Stimulated activated CD8-positive, alpha-beta memory T cell treated with anti-CD3 and anti-CD28 coated beads, Interleukin-4, amount 100 ng/mL, for 24 hours (primary cell): ENCODE measurements around the gene PDZRN3.

Experiments
- DNase-seq: peaks from one replicate; pipeline ENCODE4 v3.0.0-alpha.2; 2020; ENCODE audit warnings: low read depth

The PDZRN3 gene

DNA sequence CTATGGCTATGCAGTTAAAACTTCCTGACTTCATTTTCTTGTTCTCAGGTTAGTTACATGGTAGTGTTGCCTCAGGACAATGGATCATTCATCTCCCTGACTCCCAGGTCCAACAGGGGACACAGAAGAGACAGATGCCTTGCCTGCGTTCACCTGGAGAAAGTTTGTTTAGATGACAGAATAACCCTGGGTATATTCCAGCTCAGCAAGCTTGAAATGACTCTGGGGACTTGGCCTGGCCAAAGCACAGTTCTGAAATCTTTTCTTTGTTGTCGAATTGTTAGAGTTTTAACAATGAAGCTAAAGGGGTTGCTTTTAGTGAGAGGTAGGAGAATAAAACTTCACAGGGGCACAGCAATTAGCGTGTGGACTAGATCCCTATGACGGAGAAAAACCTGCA is 206.1 kb downstream of the PDZRN3 start:
- DNase-seq, result no peak

DNA sequence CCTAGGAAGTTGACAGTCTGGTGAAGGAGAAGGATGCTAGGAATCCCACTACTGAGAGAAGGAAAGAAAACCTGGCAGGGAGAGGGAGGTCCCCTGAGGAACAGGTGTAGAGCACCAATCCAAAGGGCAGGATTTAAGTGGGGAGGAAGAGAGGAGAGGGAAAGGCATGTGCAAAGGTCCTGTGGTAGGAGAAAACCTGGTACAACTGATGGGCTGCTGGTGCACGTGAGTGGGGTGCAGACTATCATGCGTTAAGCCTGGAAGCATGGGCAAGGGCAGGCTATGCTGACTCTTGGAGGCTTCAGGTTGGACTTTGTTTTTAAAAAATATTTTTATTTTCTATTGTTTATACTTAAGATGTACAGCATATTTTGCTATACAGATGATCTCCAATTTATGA is 209.6 kb downstream of the PDZRN3 start:
- DNase-seq, result no peak

DNA sequence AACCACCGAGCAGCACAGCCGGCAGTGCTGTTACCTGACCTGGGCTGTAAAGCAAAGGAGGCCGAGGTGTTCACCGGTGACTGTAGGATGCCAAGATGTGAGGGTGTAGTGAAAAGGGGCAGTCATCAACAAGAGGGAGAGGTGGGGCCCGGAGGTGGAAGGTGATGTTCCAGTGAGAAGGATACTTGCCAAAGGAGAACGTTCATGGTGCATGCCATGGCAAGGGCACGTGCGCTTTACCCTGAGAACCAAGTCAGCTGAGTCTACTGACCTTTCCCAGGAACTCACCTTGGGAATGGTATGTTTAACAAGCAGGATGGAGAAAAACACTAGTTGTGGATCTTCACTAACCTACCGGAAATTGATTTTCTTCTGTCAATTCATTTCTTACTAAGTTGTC is 211.1 kb downstream of the PDZRN3 start:
- DNase-seq, result no peak

DNA sequence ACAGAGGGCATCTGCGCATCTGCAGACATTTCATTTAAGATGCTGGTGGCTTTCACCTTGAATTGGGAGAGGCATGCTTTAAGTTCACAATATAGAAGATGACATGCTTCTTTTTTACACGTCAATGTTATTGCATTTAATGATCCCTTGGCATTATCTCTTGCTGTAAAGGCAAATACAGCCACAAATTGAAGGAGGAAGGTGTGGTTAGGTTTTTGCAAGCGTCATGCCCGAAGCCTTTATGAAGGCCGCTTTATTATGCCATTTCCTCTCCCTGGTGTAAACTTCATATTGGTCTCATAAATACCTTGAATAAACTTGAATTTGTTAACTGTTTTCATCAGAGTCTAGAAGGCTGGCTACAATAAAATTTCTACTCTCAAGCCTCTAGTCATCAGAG is 212.7 kb downstream of the PDZRN3 start:
- no peak for DNase-seq

DNA sequence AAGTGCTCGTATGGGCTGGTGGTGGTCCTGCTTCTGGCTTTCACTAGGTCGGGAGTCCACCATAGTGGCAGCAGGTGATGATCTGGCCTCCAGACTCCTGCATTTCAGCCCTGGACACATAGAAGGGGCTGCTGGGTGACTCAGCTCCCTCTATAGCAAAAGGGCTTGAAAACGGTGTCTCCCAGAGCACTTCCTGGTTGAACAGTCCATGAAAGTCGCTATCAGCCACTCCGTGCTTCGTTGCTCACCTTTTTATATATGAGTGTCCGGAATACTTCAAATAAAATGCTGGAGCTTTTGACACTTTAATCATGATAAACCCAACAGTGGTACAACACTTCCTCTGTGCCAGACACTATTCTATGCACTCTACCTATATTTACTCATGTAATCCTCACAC is 213.2 kb downstream of the PDZRN3 start:
- no peak for DNase-seq

DNA sequence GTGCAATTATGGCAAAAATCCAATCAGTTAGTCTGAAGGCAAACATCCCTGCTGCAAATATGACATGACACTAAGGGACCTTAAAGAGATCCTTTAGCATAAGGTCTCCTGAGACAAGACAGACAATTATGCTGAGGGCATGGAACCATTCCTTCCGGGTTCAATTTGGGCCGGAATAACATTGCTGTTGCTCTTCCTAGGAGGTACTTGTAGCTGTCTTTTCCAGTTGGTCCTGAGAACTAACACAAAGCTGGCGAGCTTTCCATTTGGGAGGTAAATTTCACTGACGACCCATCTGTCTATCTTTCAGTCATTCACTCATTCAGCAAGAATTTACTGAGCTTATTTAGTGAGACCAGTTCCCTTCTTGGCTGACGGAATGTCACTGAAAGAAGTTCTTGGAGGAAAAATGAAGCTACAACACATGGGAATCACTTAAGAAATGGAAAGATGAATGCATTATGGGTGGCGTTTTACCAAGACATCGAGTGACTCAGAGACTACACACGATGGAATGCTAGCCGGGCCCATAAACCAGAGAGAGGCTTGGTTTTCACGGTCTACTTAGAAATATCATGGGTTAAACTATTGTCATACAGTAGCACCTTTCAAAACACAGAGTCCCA is 215.5 kb downstream of the PDZRN3 start:
- DNase-seq, result no peak

DNA sequence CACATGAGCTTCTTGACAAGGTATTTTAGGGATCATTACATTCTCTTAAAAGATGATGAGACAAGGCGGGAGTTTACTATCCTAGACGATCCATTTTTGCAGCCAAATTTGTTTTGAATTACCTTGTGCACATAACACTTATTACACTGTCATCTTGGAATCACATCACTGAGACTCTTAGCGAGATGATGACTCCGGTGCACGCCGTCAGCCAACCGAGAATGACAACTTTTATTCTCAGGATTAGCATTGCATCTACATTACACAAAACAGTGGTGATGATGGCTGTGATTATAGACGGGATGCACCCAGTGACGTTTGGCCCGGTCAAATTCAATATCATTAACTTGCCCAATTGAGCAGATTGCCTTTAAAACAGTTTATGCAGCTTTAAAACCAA is 216.1 kb downstream of the PDZRN3 start:
- DNase-seq, result no peak

DNA sequence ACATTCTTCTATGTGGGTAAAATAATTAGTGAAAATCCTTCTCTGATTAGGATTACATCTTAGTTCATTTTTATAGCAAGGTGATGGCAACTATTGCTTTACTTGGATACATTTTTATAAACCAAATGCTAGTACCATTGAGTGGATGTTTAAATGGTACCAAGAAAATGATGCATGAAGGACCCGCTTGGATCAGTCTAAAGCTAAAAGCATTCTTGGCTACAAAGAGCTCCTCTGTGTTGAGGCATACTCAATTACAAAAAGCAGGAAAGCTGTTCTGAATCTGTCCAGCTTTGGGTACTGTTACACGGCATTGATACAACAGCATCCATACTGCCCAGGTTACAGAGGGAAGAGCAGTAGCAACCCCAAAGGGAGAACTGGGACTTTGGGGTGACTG is 217.2 kb downstream of the PDZRN3 start:
- no peak for DNase-seq

DNA sequence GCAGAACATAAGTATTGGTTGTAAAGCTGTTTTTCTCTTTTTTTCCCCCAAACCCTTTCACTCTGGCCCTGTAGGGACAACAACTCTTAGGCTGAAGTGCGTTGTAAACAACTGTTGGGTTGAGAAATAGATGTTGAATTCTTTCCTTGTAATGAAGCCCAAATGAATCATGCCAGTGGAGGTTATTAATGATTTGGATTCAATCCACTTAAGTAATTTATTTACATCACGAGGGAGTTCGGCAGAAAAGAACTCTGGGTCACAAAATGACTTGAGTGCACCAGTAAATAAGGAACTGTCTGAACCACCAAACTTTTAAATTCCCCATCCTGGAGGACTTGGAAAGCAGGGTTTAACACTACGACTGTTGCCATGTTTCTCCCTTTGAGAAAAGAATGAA is 218.9 kb downstream of the PDZRN3 start:
- no peak for DNase-seq

DNA sequence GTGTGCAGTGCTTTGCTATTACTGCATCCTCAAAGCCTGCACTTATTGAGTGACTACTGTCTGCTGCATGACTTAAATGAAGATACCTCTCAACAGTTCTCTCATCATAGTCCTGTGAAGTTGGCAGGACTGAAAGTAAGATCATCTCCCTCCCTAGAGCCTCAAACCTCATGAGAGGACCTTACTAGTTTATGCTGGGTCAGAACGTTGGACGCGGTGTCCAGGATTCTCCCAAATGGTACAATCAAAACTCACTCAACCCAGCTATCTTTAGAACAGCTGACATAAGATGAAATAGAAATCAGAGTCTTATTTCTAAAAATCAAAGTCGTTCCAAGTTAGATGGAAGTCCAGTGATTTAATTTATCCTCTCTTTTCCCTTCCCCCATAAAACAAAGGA is 219.7 kb downstream of the PDZRN3 start:
- no peak for DNase-seq

DNA sequence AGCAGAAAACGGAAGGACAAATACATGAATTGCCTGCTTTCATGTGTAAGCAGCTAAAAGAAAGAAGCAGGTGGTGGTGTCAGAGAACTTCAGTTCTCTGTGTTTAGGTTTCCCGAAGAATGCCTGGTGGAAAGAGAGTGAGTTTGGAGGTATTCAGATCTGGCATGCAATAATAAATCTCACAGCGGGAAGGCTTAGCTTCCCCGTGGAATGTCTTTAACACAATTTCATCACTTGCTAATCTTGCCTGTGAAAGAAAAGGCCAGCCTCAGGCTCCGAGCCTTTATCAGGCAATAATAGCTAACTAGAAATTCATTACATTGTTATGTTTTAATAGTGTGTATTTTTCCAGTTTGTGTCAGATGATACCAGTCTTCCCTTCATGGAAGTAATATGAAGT is 220.3 kb downstream of the PDZRN3 start:
- DNase-seq, result no peak

DNA sequence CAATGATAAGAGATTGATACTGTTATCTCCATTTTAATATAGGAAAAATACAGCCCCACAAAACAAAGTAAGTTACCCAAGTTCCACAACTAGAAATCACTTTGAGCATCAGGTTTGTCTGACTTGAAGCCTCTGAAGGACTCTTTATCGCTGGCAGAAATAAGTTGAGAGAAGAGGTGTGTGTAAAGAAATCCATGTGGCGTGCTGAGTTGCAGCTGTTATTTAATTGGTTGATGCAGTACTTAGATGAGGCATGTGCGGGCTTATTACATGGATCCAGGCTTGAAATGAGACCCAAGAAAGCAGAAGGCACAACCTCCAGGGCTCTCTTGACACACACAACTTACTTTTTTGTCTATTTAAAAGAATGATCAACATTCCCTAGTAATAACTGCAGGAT is 221.3 kb downstream of the PDZRN3 start:
- no peak for DNase-seq

DNA sequence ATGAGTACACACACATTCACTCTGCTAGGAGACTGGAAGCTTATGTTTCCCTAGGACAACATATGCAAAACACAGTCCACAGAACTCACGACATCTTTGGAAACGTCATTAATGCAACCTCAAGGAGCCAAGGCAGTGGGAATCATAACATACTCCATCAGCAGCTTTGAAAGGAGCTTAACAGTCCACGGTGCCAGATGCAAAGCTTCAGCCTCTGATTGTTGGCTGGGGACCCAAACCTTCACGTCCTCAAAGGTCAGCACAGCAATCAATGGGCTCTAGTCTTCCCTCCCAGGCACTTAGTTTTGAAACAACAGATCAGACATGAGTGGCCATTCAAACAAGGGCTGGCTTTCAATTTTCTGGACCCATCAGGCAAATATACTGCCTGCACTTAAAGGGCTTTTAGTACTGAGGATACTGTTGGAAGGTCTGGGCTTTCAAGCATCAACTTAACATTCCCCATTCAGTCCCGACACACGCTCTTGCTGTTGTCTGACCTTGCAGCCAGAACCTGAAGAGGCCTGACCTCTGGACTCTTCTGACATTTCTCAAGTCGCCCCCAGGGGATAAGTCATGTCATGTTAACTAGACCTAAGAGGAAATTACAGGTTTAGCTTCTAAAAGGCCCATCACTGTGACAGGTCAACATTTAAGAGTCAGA is 223.0 kb downstream of the PDZRN3 start:
- no peak for DNase-seq

DNA sequence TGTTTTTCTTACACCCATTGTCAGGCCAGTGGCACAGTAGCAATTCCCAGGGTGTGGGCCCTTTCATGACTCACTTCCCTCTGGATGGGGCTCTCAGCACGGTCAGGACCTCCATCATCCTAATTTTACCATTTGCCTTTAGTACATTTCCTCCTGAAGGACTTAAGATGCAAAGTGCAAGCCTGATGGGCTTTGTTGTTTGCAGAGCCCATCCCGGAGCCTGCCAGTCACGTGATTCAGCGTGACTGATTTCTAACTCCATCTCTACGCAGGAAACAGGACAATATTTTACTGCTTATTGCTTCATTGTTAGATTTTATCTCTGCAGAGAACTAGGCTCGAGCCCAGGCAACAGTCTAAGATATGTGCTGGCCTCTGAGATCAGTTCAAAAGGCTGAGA is 223.7 kb downstream of the PDZRN3 start:
- no peak for DNase-seq

DNA sequence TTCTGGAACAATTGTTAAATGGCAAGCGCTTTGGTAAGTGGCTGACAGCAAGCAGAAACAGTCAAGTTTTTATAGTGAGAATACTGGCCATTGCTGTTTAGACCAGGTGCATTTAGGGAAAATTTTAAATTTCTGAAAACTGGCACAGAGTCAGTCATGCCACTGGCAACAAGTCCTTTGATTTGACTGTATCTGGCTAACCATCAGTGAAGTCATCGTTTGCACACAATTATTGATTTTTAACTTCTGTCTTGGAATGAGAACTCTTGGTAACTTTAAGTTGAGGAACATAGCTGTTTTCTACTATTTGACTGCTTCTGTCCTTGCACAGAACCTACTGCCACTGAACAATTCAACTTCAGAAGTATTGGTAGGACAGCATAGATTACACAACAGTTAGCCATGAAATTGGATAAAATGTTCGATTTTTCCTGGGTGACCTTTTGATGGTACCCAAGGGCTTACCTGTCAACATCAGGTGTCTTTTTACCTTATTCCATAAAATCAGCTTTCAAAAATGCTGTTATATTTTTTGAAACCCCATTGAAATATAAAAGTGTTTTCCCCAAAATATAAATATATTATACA is 225.0 kb downstream of the PDZRN3 start:
- no peak for DNase-seq

DNA sequence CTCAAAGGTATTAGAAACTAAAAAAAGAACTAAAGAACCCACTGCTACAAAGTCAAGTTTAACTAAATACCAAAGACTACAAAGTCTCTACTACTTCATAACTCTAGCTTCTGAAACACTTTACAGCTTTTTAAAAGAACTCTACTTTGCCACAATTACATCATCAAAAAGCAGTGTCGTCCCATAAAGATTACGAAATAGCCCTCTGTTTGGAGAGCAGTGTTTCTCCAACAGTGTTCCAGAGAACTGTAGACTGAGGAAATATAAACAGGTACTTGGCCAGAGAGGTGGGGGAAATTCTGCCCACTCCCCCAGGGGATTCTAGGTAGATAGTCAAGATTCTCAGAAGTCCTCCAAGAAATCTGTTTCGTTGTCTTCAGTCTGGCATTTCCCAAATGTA is 225.6 kb downstream of the PDZRN3 start:
- no peak for DNase-seq

DNA sequence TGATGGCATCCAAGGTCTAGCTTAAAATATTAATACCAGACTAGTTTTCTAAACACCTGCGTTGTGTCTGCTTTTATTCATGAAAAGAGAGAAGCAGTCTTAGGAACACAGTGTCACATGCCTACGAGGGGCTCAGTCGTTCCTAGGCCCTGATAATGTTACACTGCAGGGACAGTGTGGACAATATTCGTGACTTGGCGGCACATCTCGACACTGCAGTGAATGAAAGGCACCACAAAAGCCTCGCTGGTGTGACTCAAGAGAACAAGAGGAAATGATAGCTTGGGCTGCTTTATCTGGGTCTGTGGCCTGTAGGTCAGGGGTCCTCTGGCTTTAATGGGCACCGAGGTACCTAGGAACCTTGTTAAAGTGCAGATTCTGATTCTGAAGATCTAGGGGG is 226.7 kb downstream of the PDZRN3 start:
- DNase-seq, result no peak

DNA sequence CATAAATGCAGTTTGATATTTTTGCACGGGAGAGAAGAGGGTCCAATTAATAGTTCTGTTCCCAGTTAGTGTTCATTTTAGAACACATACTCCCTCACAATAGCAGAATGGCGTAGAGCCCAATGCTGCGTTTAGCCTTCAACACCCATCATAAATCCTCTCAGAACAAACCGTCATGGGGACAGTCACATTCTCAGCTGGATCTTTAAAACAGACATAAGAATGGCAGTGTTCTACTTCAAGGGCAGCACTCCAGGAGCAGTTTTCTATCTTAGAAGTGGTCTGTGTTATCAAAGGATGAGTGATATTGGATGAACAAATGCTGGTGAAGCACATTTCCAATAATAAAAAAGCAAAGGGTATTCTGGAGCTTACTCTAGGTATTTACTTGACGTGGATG is 230.5 kb downstream of the PDZRN3 start:
- no peak for DNase-seq

DNA sequence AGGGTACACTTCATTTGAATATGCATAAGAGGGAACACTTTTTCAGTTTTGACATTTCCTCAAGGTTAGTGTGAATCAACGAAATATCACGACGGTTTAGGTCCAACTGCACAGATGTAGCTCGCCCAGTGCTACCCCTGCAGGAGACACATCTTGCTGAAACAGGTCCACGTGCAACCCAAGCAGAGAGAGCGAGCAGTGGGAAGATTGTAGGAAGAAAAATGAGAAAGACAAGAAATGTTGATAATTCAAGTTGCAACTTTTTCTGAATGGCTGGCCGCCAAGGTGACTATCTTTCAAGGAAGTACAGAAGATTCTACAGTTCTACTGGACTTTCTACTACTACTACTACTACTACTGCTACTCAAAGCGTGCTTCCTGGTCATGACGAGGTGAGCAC is 231.7 kb downstream of the PDZRN3 start:
- no peak for DNase-seq

DNA sequence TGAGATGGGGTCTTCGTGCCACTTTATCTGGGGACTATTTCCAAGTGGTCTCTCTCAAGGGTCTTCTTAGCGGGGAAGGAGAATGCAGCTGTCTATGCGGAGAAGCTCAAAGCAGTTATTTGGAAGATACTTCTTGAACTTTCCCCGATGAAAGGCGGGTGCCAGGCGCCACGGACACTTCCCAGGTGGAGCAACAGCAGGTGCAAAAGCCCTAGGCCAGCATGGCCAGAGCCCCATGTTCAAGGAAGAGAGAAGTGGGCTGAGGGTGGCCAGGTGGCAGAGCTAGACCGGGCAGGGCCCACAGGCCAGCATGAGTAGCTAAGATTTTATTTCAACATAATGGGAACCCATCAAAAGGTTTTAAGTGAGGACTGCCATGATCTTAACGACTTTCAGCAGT is 232.8 kb downstream of the PDZRN3 start:
- DNase-seq, result no peak

DNA sequence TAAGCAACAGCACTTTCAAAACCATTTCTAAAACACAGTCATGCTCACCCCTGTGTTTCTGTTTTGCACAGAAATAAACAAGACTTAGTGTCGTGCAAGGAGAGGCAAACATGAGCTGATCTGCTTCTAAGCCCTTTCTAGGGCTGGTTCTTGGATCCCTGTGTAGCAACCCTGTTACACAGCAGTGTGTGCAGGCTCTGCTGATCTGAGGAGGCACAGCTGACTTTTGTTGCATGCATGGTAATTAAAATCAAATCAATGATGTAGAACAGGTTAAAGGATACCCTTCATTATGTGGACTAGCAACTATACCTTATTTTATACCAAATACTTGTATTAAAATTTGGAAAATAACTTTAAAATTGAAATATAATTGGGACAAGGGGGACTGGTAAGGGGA is 234.8 kb downstream of the PDZRN3 start:
- DNase-seq, result no peak

DNA sequence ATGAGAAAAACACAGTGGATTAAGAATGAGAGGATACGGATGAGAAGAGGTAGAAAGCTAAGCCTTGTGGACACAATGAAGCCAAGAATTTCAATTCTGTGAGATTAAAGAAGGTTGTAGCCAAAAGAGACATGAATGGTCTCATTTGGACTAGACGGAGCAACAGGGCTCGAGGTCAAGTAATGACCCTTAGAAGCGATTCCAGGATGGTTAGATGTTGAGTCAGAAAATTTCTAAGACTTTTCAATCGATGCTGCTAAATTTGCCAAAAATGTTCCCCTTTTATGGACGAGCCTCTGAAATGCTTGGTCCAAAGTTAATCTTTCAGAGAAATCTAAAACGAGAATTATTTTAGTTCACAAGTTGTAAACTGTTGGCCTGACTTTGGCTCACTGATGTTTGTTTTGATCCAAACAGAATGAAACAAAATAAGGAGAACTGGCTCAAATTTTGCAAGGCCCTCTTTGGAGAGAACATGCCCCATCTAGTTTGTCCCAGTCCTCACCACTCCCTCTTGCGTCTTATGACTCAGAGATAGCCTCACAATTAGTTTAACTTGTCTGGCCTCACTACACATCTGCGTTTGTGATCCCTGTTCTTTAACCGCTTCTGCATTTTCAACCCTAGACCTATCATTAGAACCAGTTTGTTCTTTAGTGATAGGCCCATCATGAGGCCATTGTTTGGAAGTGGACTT is 235.5 kb downstream of the PDZRN3 start:
- DNase-seq, result no peak

DNA sequence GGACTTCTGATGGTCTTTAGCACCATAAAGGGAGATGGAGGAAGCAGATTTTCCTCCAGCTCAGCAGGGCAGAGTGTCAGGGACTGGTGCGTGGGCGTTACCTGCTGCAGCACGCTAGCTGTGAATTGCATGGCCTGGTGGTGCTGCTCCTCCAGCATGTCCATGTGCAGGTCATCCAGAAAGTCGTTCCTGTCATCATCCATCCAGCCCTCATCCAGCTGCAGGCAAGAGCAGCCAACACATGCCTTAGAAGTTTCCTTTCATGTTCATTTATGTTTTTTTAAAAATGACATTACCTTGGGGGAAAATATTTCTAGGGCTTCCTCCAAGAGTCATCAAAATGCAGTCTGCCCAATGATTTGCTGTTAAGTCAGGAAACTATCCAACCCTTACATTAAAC is 239.2 kb downstream of the PDZRN3 start:
- DNase-seq, result no peak
